Testis (tissue), 2 donors: ENCODE data around the gene DDX1.

Source experiments
- CTCF ChIP-seq, 3 experiments: fragments of 450-650 bp in 2 of 3; fragments of 200-600 bp in 1 of 3; sonication (generic) in 1 of 3; IDR thresholded peaks; one replicate each; pipeline ENCODE4 v1.5.1; 2016 to 2019; ENCODE audit warnings: antibody characterized with exemption in 3 of 3, mild to moderate bottlenecking in 2 of 3, moderate library complexity in 1 of 3
- POLR2A ChIP-seq: fragments of 450-650 bp; IDR thresholded peaks from one replicate; pipeline ENCODE4 v1.6.1; 2017; ENCODE audit warnings: antibody characterized with exemption, mild to moderate bottlenecking, moderate library complexity

- TF ChIP-seq POLR2A = no peak
- no peak for TF ChIP-seq CTCF (IDR thresholded peaks at IDR 0.05)
Measured at GRCh38 chr2:15595936-15596335, 4.3 kb downstream of the DDX1 start.
